Sigmoid colon (tissue), 4 donors: ENCODE measurements around the gene NOP16.

Source experiments
- EP300 ChIP-seq, 4 donors: sonication (generic); formaldehyde crosslinking; IDR thresholded peaks; one replicate each; pipeline ENCODE4 v1.6.1; 2017; ENCODE audit warnings: antibody characterized with exemption in 4 of 4
- POLR2A ChIP-seq, 2 donors: fragments of 450-650 bp; IDR thresholded peaks; one replicate each; pipeline ENCODE4 v1.6.1; 2016; ENCODE audit warnings: antibody characterized with exemption in 2 of 2, mild to moderate bottlenecking in 2 of 2, moderate library complexity in 2 of 2
- POLR2AphosphoS5 ChIP-seq, 4 donors: sonication (generic); formaldehyde crosslinking; IDR thresholded peaks; one replicate each; pipeline ENCODE4 v1.6.1; 2017; ENCODE audit warnings: antibody characterized with exemption in 4 of 4
- TF ChIP-seq, protein P1 (sequence below), 4 experiments: fragments of 450-650 bp in 3 of 4; fragments of 200-600 bp in 1 of 4; IDR thresholded peaks; one replicate each; pipeline ENCODE4 v1.5.1; 2016 to 2019; ENCODE audit warnings: antibody characterized with exemption in 4 of 4, mild to moderate bottlenecking in 3 of 4, moderate library complexity in 2 of 4

DNA sequence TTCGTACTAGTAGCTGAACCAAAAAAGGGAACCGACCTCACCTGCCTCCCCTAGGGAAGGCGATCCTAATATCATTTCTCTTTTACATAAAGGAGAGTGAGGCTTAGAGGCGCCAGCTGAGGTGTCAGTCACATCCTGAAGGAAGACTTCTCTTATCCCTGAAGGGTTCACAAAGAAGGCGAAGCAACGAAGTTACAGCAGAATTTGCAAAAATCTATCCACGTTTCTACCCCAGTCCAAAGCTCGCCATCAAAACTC lies 26.2 kb downstream of the NOP16 start:
- TF ChIP-seq, protein P1, sequence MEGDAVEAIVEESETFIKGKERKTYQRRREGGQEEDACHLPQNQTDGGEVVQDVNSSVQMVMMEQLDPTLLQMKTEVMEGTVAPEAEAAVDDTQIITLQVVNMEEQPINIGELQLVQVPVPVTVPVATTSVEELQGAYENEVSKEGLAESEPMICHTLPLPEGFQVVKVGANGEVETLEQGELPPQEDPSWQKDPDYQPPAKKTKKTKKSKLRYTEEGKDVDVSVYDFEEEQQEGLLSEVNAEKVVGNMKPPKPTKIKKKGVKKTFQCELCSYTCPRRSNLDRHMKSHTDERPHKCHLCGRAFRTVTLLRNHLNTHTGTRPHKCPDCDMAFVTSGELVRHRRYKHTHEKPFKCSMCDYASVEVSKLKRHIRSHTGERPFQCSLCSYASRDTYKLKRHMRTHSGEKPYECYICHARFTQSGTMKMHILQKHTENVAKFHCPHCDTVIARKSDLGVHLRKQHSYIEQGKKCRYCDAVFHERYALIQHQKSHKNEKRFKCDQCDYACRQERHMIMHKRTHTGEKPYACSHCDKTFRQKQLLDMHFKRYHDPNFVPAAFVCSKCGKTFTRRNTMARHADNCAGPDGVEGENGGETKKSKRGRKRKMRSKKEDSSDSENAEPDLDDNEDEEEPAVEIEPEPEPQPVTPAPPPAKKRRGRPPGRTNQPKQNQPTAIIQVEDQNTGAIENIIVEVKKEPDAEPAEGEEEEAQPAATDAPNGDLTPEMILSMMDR (IDR thresholded peaks at IDR 0.05): no peak
- no peak for TF ChIP-seq POLR2A (IDR thresholded peaks at IDR 0.05)
- TF ChIP-seq POLR2AphosphoS5 (IDR thresholded peaks at IDR 0.05): no peak
- TF ChIP-seq EP300 (IDR thresholded peaks at IDR 0.05): no peak
